GM12878 (cell line): ENCODE results near the gene CNTNAP2. TPM values are rescaled to one million over a fixed set of nuclear protein-coding genes. Genes with fewer than 3 reads are reported as not detected.

ENCODE experiments used
- ATAC-seq: fragments of 200-7000 bp; cut with Tn5 transposase; 3 replicates; pipeline ENCODE4 v1.9.1; 2020; ENCODE audit warnings: mild to moderate bottlenecking, moderate library complexity
- BruUV-seq: library from RNA; stranded (reverse); fragments of 400-500 nt; replicated peaks from 2 replicates; lab custom pipeline; 2021; lab: Mats Ljungman, UMichigan
- CTCF ChIA-PET: fragments of 300-600 bp; sonication (Branson Sonifier 250); formaldehyde crosslinking; extraction: SDS; loops from one replicate; lab custom pipeline; 2021; ENCODE audit warnings: inconsistent platforms; lab: Yijun Ruan, JAX
- POLR2A ChIA-PET: fragments of 350-600 bp; formaldehyde crosslinking; extraction: SDS; loops from one replicate; lab custom pipeline; 2021; ENCODE audit warnings: inconsistent platforms; lab: Charles Lee
- RAD21 ChIA-PET: fragments of 300-600 bp; sonication (Branson Sonifier 250); formaldehyde crosslinking; loops from one replicate; lab custom pipeline; 2023; ENCODE audit warnings: antibody characterized with exemption; ENCODE audit not compliant: unreplicated experiment; lab: Charles Lee
- SMC1A ChIA-PET: fragments of 300-600 bp; sonication (Branson Sonifier 250); formaldehyde crosslinking; loops from one replicate; lab custom pipeline; 2023; ENCODE audit not compliant: unreplicated experiment, uncharacterized antibody; lab: Charles Lee
- DNase-seq: peaks from one replicate; pipeline ENCODE4 v3.0.0-alpha.2; 2011; ENCODE audit warnings: low read depth, low spot score
- FAIRE-seq: peaks from 3 replicates; lab custom pipeline; 2011; peaks lifted over from hg19 to GRCh38; lab: Jason Lieb, UNC
- H2AFZ ChIP-seq: 2 replicates; pipeline ENCODE4 v1.6.0; 2011; ENCODE audit warnings: low read depth, low read length, control low read depth; ENCODE audit not compliant: control insufficient read depth
- H3K27ac ChIP-seq: 2 replicates; pipeline ENCODE4 v1.5.1; 2011; ENCODE audit warnings: control low read depth; ENCODE audit not compliant: control insufficient read depth, insufficient read depth
- H3K27me3 ChIP-seq, 2 experiments: replicated peaks in 1 of 2; 2 replicates each; pipeline versions ENCODE4 v1.6.0 to v1.6.1; 2011; ENCODE audit warnings: low read length in 1 of 2; ENCODE audit not compliant: control insufficient read depth in 2 of 2, insufficient read depth in 2 of 2
- H3K36me3 ChIP-seq, 2 experiments: 2 replicates each; pipeline ENCODE4 v1.5.1; 2011; ENCODE audit warnings: low read length in 1 of 2; ENCODE audit not compliant: control insufficient read depth in 2 of 2, insufficient read depth in 2 of 2
- H3K4me1 ChIP-seq: 2 replicates; pipeline ENCODE4 v1.6.1; 2011; ENCODE audit warnings: mild to moderate bottlenecking, low read length, moderate library complexity, mixed read lengths; ENCODE audit not compliant: control insufficient read depth, insufficient read depth
- H3K4me2 ChIP-seq: 2 replicates; pipeline ENCODE4 v1.6.0; 2011; ENCODE audit warnings: control low read depth; ENCODE audit not compliant: control insufficient read depth, insufficient read depth
- H3K4me3 ChIP-seq: fragments of 200-600 bp; sonication (generic); 2 replicates; pipeline ENCODE4 v1.5.1; 2016
- H3K79me2 ChIP-seq: 2 replicates; pipeline ENCODE4 v1.6.0; 2011; ENCODE audit warnings: low read length; ENCODE audit not compliant: control insufficient read depth, insufficient read depth
- H3K9ac ChIP-seq: 2 replicates; pipeline ENCODE4 v1.8.0; 2011; ENCODE audit warnings: low read length, control low read depth, mixed read lengths; ENCODE audit not compliant: control insufficient read depth, insufficient read depth
- H3K9me3 ChIP-seq: replicated peaks from 3 replicates; pipeline ENCODE4 v1.5.1; 2011; ENCODE audit warnings: mild to moderate bottlenecking, low read length; ENCODE audit not compliant: control insufficient read depth, insufficient read depth
- H4K20me1 ChIP-seq: 2 replicates; pipeline ENCODE4 v1.6.0; 2011; ENCODE audit not compliant: control insufficient read depth, insufficient read depth
- CHD4 ChIP-seq: fragments of 200-600 bp; sonication (generic); IDR thresholded peaks from 2 replicates; pipeline ENCODE4 v1.6.1; 2016; ENCODE audit warnings: mild to moderate bottlenecking
- DPF2 ChIP-seq: fragments of 450-650 bp; IDR thresholded peaks from 2 replicates; pipeline ENCODE4 v1.6.1; 2017; ENCODE audit warnings: mild to moderate bottlenecking
- FOXK2 ChIP-seq: fragments of 450-650 bp; IDR thresholded peaks from 2 replicates; pipeline ENCODE4 v1.6.1; 2017; ENCODE audit warnings: mild to moderate bottlenecking, moderate library complexity
- GABPA ChIP-seq: IDR thresholded peaks from 2 replicates; pipeline ENCODE4 v1.6.1; 2014; ENCODE audit warnings: antibody characterized with exemption, low read depth, mild to moderate bottlenecking, inconsistent platforms
- IRF4 ChIP-seq: IDR thresholded peaks from 2 replicates; pipeline ENCODE4 v1.6.1; 2011; ENCODE audit warnings: low read depth, low read length
- MEF2A ChIP-seq: IDR thresholded peaks from 2 replicates; pipeline ENCODE4 v1.6.1; 2011; ENCODE audit warnings: low read depth, mild to moderate bottlenecking, low read length, moderate library complexity; ENCODE audit not compliant: insufficient read depth
- MLLT1 ChIP-seq: fragments of 450-650 bp; IDR thresholded peaks from 2 replicates; pipeline ENCODE4 v1.6.1; 2016; ENCODE audit warnings: mild to moderate bottlenecking
- RBBP5 ChIP-seq: fragments of 200-600 bp; sonication (generic); conservative IDR thresholded peaks from 2 replicates; pipeline ENCODE4 v1.6.1; 2016
- SPI1 ChIP-seq: IDR thresholded peaks from 2 replicates; pipeline ENCODE4 v1.6.1; 2011; ENCODE audit warnings: low read depth, mild to moderate bottlenecking, low read length, moderate library complexity, borderline replicate concordance; ENCODE audit not compliant: insufficient read depth
- TCF3 ChIP-seq: IDR thresholded peaks from 2 replicates; pipeline ENCODE4 v1.6.1; 2012; ENCODE audit warnings: low read depth, mild to moderate bottlenecking, low read length, borderline replicate concordance; ENCODE audit not compliant: insufficient read depth
- TCF7 ChIP-seq: IDR thresholded peaks from 2 replicates; pipeline ENCODE4 v1.6.1; 2014; ENCODE audit warnings: antibody characterized with exemption, borderline replicate concordance
- USF1 ChIP-seq: IDR thresholded peaks from 2 replicates; pipeline ENCODE4 v1.6.1; 2011; ENCODE audit warnings: borderline replicate concordance, low read depth, mild to moderate bottlenecking, moderate library complexity, mixed read lengths, low read length; ENCODE audit not compliant: insufficient read depth; ENCODE audit errors: extremely low read length
- ZBTB33 ChIP-seq: fragments of 450-650 bp; IDR thresholded peaks from 2 replicates; pipeline ENCODE4 v1.6.1; 2017; ENCODE audit warnings: mild to moderate bottlenecking
- ZBTB4 ChIP-seq: fragments of 450-650 bp; formaldehyde crosslinking; IDR thresholded peaks from 2 replicates; pipeline ENCODE4 v1.4.0; 2022; ENCODE audit warnings: mild to moderate bottlenecking, moderate library complexity
- ZNF622 ChIP-seq: fragments of 450-650 bp; IDR thresholded peaks from 2 replicates; pipeline ENCODE4 v1.6.1; 2017; ENCODE audit warnings: mild to moderate bottlenecking, inconsistent platforms
- WGBS: methylation state at CpG from one replicate; pipeline ENCODE4 v1.1.6; 2016; ENCODE audit warnings: low lambda C conversion rate; ENCODE audit not compliant: insufficient replicate concordance, insufficient coverage; ENCODE audit errors: missing lambda C conversion rate; 5-methylcytosine and 5-hydroxymethylcytosine counted together
- in situ Hi-C: fragments of 300-500 bp; cut with MboI; formaldehyde crosslinking; loops from 9 replicates; pipeline ENCODE4 v1.14.3; 2018; ENCODE audit warnings: mixed read lengths
- intact Hi-C: fragments of 100-400 bp; cut with micrococcal nuclease; formaldehyde crosslinking; loops from one replicate; pipeline ENCODE4 v1.14.2; 2022; ENCODE audit not compliant: unreplicated experiment
- polyA plus RNA-seq, 11 experiments: library from polyadenylated mRNA; depleted of rRNA in 4 of 11; unstranded in 6 of 11; stranded (reverse) in 5 of 11; fragments of >200 nt; fragmentation: Nextera tagmentation in 4 of 11; fragmentation: Illumina TruSeq in 1 of 11; extraction: Ambion mirVana in 4 of 11; extraction: Trizol in 1 of 11; gene quantifications; 1 replicate in 1 of 11; 2 replicates in 10 of 11; pipeline versions ENCODE4 v1.2.1 to v1.2.3, GENCODE V29; 2011 to 2016; ENCODE audit warnings: inconsistent platforms in 2 of 11, missing spikeins in 2 of 11, low read depth in 1 of 11
- total RNA-seq, 4 experiments: library from RNA; depleted of rRNA in 3 of 4; stranded (reverse); fragments of >200 nt in 3 of 4; fragmentation: Illumina TruSeq in 1 of 4; extraction: Trizol in 1 of 4; gene quantifications; 2 replicates each; pipeline versions ENCODE4 v1.2.1 to v1.2.3, GENCODE V29; 2013 to 2021
- TF ChIP-seq, protein P1 (sequence below): fragments of 450-650 bp; IDR thresholded peaks from 2 replicates; pipeline ENCODE4 v1.6.1; 2017; ENCODE audit warnings: mild to moderate bottlenecking, low read depth, inconsistent platforms; ENCODE audit not compliant: poor library complexity, severe bottlenecking

Gene CNTNAP2
- total and polyA plus RNA-seq, 10 of the 15 experiments (the other 5 are each of a cell fraction or from before 2014, with no cell fraction given) = 0.03 to 0.08 (median 0.03) TPM; not detected in 7

GRCh38 chr7:147013825-147014224 lies 897.2 kb downstream of the CNTNAP2 start:
- H3K27ac ChIP-seq = no peak overlapping the region
- intact Hi-C loops (no loop called here), in situ Hi-C loops (no loop called here)
- WGBS = 33% methylated on average over 2 of the region's 2 CpGs
- no peaks in the 10 kb centered on the region for H3K4me1 ChIP-seq
- no peak overlapping the region for H3K9ac ChIP-seq
- H3K4me3 ChIP-seq = no peak overlapping the region
- SMC1A ChIA-PET = no interaction called here
- POLR2A ChIA-PET = no interaction called here
- FAIRE-seq (no peak), ATAC-seq (no peak), DNase-seq (no peak)
- no peaks in the 10 kb centered on the region for H3K9me3 ChIP-seq
- H3K79me2 ChIP-seq = no peaks in the 10 kb centered on the region
- H3K36me3 ChIP-seq = no peaks in the 10 kb centered on the region
- RAD21 ChIA-PET = no interaction called here
- BruUV-seq = no TSS peak
- no peaks in the 10 kb centered on the region for H4K20me1 ChIP-seq
- no peaks in the 10 kb centered on the region for H3K27me3 ChIP-seq
- no peak overlapping the region for H3K4me2 ChIP-seq
- no peak overlapping the region for H2AFZ ChIP-seq
- CTCF ChIA-PET = no interaction called here
- TF ChIP-seq RBBP5 (no peak), TCF7 (no peak), TCF3 (no peak), ZBTB4 (CRISPR knock-in tag) (no peak), MEF2A (no peak), IRF4 (no peak), GABPA (no peak), ZNF622 (no peak), USF1 (no peak), FOXK2 (no peak), SPI1 (no peak), MLLT1 (no peak), ZBTB33 (no peak), CHD4 (no peak), DPF2 (no peak)
- TF ChIP-seq, protein P1, sequence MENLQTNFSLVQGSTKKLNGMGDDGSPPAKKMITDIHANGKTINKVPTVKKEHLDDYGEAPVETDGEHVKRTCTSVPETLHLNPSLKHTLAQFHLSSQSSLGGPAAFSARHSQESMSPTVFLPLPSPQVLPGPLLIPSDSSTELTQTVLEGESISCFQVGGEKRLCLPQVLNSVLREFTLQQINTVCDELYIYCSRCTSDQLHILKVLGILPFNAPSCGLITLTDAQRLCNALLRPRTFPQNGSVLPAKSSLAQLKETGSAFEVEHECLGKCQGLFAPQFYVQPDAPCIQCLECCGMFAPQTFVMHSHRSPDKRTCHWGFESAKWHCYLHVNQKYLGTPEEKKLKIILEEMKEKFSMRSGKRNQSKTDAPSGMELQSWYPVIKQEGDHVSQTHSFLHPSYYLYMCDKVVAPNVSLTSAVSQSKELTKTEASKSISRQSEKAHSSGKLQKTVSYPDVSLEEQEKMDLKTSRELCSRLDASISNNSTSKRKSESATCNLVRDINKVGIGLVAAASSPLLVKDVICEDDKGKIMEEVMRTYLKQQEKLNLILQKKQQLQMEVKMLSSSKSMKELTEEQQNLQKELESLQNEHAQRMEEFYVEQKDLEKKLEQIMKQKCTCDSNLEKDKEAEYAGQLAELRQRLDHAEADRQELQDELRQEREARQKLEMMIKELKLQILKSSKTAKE = no peak
